ENCODE data around the gene FZD7.

FZD7 gene

GRCh38 chr2:202038471-202039277, 5.0 kb downstream of the FZD7 start:
- no peak for DNase-seq

DNA sequence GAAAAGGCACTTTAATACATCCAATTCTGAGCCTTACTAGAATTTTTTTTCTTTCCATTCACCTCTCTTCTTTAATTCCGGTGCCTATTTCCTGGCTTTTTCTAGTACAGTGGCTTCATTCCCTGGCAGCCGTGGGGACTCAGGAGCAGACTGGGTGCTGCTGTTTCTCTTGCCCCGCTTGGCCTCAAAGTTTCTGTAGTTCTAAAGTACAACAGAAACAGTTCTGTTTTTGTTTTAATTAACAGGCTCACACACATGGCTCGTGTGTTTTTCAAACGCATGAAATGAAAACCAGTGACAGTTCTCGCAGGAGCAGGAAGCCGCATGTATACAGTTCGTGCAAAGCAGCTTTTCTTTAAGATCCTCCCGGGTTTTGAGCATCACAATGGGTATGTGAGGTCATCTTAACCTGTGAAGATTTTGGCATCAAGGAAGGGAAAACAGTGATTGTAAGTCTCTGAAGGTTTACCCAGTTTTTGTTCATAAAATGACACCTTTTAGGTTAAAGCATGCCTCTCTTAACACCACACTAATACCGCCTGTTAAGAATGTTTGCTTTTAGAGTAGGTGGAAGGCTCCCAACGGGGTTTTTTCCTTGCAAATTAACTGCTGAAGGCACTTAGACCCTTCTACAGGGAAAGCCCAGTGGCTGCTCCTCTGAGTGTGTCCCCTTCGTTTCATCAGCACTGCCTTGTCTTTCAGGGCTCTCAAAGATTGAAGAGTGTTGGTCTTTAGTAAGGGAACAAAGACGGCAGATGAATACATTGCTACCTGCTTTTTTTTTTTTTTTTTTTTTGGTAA, 5.8 kb downstream of the FZD7 start:
- DNase-seq = no peak

- DNase-seq = no peak
Observed at GRCh38 chr2:202040079-202040844, 6.6 kb downstream of the FZD7 start.

DNA sequence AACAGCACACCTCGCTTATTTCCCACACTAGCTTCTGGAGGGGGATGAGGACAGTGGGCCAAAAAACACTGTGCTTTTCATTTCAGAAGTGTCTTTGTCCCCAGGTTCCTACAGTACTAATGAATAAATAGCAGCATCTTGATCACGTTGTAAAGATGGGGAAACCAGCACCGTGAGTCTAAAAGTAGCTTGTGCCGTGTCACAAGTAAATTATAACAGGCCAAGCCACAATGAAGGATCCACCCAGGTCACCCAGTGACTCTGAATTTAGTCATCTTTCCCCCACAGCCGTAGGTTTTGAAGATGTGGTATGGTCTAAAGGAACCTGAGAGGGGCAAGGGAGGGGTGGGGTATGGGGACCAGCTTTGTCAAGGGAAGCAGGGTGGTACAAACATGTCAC, 8.8 kb downstream of the FZD7 start:
- DNase-seq = no peak

GRCh38 chr2:202043475-202043874, 9.8 kb downstream of the FZD7 start:
- no peak for DNase-seq

- DNase-seq = no peak
Observed at GRCh38 chr2:202044777-202045176, 11.1 kb downstream of the FZD7 start.

DNA sequence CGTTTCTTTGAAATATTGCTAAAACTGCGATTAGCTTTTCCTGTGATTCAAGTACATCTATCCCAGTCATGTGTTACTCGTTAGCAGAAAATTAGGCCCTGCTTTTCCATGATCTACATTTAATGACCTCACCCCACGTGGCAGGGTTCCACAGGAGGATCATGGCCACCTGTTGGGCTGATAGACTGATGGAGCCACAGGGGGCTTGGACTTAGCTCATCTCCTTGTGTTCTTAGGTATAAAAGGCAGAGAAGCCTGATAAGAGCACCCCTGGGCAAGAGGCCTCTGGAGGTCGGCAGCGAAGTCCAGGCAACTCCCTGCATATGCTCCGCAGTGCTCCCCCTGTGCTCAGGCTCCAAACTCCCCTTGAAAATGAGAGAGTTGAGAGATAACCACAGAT, 12.9 kb downstream of the FZD7 start:
- no peak for DNase-seq

DNA sequence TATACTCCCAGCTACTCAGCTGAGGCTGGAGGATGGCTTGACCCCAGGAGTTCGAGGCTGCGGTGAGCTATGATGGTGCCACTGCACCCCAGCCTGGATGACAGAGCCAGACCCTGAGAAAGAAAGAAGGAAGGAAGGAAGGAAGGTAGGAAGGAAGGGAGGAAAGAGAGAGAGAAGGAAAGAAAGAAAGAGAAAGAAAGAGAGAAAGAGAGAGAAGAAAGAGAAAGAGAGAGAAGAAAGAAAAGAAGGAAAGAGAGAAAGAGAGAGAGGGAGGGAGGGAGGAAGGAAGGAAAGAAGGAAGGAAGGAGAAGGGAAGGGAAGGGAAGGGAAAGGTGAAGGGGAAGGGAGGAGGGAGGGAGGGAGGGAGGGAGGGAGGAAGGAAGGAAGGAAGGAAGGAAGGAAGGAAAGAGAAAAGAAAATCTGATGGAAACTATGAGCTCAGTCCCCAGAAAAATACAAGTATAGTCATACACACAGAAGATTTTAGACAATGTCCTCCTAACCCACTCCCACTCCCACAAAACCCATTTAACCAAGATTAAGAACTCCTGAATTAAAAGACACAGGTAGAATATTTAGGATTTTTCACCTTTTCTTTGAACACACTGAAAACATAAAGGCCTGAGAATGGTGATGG, 15.6 kb downstream of the FZD7 start:
- DNase-seq = no peak

- no peak for DNase-seq
Observed at GRCh38 chr2:202049840-202050239, 16.2 kb downstream of the FZD7 start.

DNA sequence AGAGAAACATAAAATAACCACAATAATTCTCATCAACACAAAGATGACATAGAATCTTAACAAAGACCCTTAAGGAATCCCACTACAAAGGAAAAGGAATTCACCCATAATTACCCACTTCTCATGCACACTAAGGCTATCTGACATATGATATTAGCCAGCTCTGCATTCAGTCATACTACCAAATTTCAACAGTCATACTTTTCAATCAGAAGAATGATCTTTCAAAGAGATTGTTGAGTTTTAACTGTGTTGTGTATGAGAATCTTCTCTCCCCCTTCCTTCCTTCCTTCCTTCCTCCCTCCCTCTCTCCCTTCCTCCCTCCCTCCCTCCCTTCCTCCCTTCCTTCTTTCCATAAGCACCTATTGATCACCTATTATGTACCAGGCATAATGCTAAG, 17.0 kb downstream of the FZD7 start:
- DNase-seq = no peak

- DNase-seq = no peak
Observed at GRCh38 chr2:202051499-202052161, 18.0 kb downstream of the FZD7 start.

DNA sequence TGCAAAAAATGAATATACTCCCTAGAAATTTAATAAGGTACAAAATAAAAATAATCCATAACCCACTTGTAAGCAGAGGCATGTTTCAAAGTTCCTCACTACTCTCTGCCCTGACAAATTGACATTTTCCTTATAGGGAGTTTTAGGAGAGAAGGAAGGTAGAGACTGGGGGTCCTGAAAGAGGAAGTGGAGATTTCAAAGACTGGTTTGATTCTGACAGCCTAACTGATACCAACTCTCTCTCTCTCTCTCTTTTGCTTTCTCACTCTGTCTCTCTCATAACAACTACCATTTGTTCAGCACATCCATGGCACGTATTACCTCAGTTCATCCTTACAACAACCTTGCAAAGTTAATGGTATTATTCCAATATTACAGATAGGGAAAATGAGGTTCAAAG, 18.6 kb downstream of the FZD7 start:
- no peak for DNase-seq

GRCh38 chr2:202054679-202055078, 21.0 kb downstream of the FZD7 start:
- DNase-seq = no peak

- DNase-seq = no peak
Observed at GRCh38 chr2:202056611-202057010, 23.0 kb downstream of the FZD7 start.

GRCh38 chr2:202060218-202060617, 26.6 kb downstream of the FZD7 start:
- no peak for DNase-seq

DNA sequence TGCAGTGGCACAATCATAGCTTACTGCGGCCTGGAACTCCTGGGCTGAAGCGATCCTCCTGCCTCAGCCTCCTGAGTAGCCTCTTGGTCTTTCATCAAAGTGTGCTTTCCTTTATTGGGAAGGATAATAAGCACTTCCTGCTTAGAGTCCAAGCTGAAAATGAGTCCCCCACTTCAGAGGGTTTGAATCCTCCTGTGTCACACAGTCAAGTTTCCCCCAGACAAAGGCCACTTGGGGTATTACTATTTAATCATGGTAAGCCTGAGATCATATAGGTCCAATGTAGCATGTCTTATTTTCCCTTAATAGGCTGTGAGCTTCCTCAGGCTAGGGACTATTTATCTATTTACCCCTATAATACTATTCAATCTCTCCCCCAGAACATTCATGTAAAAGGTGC, 28.0 kb downstream of the FZD7 start:
- no peak for DNase-seq

DNA sequence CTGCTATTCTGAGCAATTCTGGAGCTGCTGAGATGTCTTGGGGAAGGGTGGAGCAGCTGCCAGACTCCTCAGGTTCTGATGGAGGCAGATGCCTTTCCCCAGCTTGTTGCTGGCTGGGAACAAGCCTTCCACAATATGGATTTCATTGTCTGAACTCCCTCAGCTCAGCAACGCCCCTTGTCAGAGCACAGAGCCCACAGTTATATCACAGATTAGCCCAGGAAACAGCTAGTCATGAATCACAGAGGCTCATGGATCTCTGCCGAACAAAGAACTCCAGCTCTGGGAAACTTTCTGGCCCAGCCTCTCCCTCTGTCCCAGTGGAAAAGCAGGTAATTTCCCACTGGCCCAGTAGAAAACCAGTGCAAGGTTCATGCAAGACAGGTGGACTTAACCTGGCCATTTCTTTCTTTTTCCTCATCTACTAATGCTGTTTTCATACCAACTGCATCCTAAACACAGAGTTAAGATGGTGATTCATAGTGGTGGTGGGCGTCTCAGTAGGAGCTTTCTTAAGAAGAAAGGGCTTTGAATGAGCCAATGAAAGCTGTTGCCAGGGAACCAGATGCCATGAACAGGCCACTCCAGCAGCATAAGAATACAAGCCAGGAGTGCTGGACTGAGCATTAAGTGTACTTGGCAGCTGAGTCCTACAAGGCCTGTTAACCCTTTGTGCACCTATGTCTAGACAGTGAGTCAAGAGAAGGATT, 30.7 kb downstream of the FZD7 start:
- peak; percentile 21 to 25 for DNase-seq

- DNase-seq = no peak
Observed at GRCh38 chr2:202064881-202065230, 31.2 kb downstream of the FZD7 start.

GRCh38 chr2:202065876-202066275, 32.2 kb downstream of the FZD7 start:
- no peak for DNase-seq

GRCh38 chr2:202066875-202067274, 33.2 kb downstream of the FZD7 start:
- no peak for DNase-seq

DNA sequence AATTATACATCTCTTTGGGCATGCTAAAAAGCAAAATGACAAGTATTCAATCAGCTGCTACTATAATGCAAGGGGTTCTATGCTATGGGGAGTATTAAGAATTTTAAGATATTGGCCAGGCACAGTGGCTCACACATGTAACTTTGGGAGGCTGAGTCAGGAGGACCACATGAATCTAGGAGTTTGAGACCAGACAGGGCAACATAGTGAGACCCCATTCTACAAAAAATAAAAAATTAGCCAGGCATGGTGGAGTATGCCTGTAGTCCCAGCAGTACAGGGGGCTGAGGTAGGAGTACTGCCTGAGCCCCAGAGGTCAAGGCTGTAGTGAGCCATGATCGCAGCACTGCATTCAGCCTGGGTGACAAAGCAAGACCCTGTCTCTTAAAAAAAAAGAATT, 33.9 kb downstream of the FZD7 start:
- no peak for DNase-seq

Data from NCI-H187 (cell line).